NCI-H146 treated with DMSO at 0.1 percent for 48 hours (cell line): ENCODE measurements around the gene STAT6.
"Not testable (repeated sequence)": the region's sequence is repeated elsewhere in the genome, so short reads cannot be mapped to it uniquely, and the experiment has no call there.

Source experiments
- DNase-seq: peaks from one replicate; lab custom pipeline; 2025; ENCODE audit not compliant: unreplicated experiment; lab: John Stamatoyannopoulos, UW

Gene STAT6

DNA sequence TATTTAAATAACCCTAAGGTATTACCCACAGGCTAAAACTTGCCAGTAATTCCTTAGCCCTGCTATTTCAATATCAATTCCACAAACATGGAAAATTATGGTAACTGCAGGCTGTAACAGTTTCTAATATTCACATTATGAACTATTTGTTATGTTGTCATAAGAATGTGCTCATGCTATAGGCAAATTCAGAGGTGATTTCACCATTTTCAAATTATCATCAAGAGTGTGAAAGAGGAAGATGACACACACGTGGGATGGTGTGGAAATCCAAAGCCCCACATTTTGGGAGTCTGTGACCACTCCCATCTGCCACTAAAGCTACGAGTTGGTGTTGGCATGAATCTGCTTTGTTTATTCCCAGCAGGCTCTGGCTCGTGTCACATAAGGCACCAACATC is 55.3 kb downstream of the STAT6 start:
- no peak for DNase-seq

DNA sequence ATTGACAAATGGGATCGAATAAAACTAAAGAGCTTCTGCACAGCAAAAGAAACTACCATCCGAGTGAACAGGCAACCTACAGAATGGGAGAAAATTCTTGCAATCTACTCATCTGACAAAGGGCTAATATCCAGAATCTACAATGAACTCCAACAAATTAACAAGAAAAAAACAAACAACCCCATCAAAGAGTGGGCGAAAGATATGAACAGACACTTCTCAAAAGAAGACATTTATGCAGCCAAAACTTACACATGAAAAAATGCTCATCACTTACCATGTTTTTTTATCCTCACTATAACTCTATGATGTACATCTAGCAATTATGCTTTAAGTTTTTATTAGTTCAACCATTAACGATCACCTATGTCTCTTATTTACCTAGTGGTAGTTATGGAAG is 57.3 kb downstream of the STAT6 start:
- not testable (repeated sequence) for DNase-seq

DNA sequence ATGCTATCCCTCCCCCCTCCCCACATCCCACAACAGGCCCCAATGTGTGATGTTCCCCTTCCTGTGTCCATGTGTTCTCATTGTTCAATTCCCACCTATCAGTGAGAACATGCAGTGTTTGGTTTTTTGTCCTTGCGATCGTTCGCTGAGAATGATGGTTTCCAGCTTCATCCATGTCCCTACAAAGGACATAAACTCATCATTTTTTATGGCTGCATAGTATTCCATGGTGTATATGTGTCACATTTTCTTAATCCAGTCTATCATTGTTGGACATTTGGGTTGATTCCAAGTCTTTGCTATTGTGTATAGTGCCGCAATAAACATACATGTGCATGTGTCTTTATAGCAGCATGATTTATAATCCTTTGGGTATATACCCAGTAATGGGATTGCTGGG is 58.0 kb downstream of the STAT6 start:
- not testable (repeated sequence) for DNase-seq

DNA sequence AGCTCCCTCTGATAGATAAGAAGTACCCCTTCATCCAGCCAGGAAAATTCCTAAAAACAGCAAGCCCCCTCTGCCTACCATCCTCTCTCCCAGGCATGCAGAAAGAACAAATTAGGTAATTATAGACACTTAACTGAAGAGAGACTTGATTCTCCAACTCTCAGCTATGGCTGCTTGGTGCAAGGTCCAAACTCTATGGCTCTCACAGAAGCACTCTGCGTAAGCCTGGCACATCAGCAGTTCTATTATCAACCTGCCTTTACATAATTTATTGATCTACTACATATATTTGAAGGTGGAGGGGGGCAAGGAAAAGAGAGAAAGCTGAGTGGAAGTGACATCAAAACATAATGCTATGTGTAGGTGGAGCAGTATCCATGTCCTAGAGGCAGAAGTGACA is 60.2 kb downstream of the STAT6 start:
- no peak for DNase-seq

DNA sequence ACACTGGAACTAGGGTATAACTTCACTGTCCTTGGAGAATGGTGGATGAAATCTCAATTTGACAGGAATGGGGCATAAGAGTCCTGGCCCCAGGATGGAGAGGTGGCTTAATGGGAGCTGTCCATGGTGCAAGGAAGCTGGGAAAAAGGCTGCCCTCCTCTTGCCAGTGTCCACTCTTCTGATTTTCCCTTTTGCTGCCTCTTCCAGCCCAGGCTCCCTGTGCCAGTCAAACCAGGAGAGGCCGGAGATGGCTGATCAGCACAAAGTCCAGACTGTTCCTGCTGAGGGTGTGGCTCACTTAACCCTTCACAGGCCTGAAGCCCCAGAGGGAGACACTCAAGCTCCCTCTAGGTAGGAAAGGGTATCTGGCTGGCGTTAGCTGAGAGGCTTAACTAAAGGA is 61.3 kb downstream of the STAT6 start, which contains the start of gene MYO1A:
MYO1A (minus strand) TSS at position 240 of the 400 bp plus-strand sequence. CDS start 1,806 bp downstream, outside the sequence.
- DNase-seq = no peak

DNA sequence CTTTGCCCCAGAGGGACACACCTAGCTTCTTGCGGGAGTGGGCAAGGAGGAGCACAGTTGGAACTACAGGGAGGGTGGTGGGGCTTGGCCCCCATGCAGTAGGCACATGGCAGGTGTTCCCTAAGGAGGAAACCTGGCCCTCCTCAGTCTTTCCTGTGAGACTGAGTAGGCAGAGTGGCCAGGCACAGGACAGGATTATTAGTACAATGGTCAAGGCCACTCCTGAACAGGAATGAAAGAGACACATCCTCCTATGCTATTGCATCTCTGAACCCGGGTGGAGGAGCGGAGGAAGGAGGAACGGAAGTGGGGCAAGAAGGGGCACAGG is 62.1 kb downstream of the STAT6 start:
- DNase-seq = no peak

DNA sequence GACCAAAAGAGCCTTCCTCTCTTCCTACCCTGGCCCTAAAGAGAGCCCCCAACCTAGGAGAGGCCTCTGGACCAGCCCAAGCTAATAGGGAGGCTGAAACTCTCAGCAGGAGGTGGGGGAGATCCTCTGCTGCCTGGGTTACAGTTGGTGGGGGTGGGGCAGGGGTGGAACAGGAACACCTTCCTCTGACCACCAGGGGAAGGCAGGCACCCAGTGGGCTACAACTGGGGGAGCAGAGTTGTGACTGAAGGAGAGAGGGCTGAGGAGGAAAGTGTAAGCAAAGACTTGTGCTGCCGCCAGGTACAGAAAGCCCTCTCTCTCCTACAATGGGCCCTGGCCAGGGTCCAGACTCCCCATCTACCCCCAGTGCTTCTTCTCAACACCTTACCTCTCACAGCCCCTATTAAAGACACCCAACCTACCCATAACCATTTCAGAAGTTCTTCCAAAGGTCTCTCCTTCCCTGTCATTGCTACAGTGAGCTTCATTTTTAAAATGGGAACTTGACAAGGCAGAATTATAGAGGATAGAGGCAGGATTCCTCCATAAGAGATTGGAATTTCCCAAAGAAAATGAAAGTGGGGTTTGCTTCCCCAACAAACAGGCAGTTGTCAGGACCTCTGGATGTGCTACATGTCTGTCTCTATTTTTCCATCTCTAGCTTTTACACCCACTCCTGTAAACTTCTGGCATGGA is 62.6 kb downstream of the STAT6 start:
- DNase-seq = no peak

DNA sequence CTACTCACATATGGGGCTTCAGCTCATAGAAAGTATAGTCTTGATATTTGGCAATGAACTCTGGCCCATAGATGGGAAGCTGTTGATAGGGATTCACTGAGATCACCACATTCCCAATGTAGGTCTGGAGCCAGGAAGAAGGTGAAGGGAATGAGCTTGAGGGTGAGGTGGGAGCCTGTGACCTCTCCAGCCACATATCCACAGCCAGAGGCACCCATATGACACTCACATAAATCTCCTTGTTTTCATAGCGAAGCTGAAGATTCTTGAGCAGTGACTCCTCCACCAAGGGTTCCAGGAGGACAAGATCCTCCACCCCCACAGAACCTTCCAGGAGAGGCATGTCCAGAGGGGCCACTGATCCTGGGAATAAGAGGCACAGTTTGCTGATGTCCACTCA is 63.2 kb downstream of the STAT6 start:
- no peak for DNase-seq

DNA sequence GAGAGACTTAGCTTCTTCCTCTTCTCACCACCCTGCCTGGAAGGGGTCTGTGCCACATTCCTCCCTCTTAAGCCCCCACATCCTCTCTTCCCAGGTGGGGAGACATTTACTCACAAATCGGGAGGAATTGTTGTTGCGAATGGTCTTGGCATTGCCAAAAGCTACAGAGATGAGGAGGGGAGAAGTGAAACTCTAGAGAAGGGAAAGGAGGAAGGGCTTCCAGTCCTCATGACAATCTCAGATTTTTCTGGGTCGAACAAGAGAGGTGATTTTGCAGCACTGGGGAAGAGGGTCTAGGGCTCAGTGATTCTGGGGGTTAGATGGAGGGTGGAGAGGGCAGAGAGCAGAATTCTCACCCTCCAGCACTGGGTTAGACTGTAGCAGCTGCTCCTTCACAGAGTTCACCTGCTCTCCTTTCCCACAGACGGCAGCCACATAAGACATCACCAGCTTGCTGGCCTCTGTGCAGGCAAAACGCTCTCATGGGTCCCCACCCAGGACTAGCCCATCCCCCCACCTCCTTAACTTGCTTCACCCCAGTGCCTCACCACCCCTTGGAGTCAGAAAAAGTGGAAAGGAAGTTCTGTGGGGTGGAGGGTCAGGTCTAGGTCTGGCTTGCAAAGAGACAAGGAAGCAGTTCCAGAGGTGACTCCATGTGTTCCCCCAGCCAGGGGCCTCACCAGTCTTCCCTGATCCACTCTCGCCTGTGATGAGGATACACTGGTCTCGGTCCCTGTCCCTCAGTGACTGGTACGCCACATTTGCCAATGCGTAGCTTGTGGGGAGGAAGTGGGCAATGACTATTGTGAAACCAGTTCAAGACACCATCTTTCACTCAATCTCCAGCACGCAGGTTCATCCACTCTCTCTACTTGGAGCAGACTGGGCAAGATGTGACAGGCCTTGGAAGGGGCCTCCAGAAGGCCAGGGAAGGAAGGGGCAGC is 63.9 kb downstream of the STAT6 start:
- DNase-seq = no peak

DNA sequence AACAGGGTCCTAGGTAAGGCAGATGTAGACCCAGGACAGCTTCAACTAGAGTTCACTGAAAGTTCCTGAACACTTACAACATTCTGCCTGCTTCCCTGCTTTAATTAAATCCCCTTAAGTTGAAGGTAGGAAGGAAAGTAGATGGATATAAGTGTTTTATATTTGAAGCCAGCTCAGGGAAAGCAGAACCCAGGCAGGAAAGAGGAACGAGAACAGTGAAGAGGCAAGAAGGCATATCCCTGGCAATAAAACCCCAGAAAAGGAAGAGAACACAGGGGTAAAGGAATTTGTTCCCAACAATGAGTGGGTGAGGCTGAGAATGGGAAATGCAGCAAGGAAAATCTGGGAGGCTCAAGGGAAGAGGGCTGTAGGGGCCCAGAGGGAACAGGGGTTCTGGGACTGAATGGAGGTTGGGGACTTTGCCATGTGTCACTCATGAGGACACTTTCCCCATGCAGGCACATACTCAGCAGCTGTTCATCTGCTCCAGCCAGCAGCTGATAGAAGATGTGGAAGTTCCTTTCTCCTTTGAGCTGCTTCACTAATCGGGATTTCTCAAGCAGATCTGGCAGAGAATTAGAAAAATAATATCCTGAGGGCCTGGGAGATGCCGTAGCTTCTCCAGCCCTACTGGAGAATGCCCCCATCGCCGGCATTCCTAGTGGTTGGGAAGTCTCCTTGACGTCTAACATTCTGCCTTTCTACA is 64.9 kb downstream of the STAT6 start:
- no peak for DNase-seq
